Adrenal gland (tissue), 5 donors: ENCODE measurements around the gene GJD4.

Experiments
- CTCF ChIP-seq, 6 experiments: fragments of 450-650 bp in 4 of 6; fragments of 200-600 bp in 2 of 6; sonication (generic) in 1 of 6; IDR thresholded peaks; 1 replicate in 5 of 6; 2 replicates in 1 of 6; pipeline versions ENCODE4 v1.5.1 to v1.8.0; 2016 to 2021; ENCODE audit warnings: antibody characterized with exemption in 6 of 6, mild to moderate bottlenecking in 2 of 6, moderate library complexity in 1 of 6
- POLR2A ChIP-seq, 2 donors: fragments of 450-650 bp; IDR thresholded peaks; one replicate each; pipeline ENCODE4 v1.6.1; 2017; ENCODE audit warnings: antibody characterized with exemption in 2 of 2, mild to moderate bottlenecking in 2 of 2, moderate library complexity in 1 of 2
- donor health status: DM: no; HTN: no; CAD: no.

GRCh38 chr10:35652824-35653223 is 47.7 kb downstream of the GJD4 start:
- TF ChIP-seq POLR2A (IDR thresholded peaks at IDR 0.05): no peak
- TF ChIP-seq CTCF (IDR thresholded peaks at IDR 0.05): no peak
